Testis (tissue), 3 donors: ENCODE results near the gene GRM7. TPM values are rescaled to one million over a fixed set of nuclear protein-coding genes. Genes with fewer than 3 reads are reported as not detected.

Experiments used
- DNase-seq: peaks from one replicate; pipeline ENCODE4 v3.0.0-alpha.2; 2019
- H3K27ac ChIP-seq, 2 donors: fragments of 200-600 bp; sonication (generic); one replicate each; pipeline ENCODE4 v1.5.1; 2019
- H3K27me3 ChIP-seq: fragments of 200-600 bp; sonication (generic); one replicate; pipeline ENCODE4 v1.5.1; 2019
- H3K36me3 ChIP-seq: fragments of 200-600 bp; sonication (generic); one replicate; pipeline ENCODE4 v1.5.1; 2017; ENCODE audit warnings: low read depth; ENCODE audit errors: missing control alignments
- H3K4me1 ChIP-seq: fragments of 200-600 bp; sonication (generic); one replicate; pipeline ENCODE4 v1.5.1; 2019
- H3K4me3 ChIP-seq, 2 donors: fragments of 200-600 bp; sonication (generic); one replicate each; pipeline ENCODE4 v1.5.1; 2017 to 2019
- H3K9me3 ChIP-seq: fragments of 200-600 bp; sonication (generic); one replicate; pipeline ENCODE4 v1.5.1; 2017
- CTCF ChIP-seq, 3 experiments: fragments of 450-650 bp in 2 of 3; fragments of 200-600 bp in 1 of 3; sonication (generic) in 1 of 3; IDR thresholded peaks; one replicate each; pipeline ENCODE4 v1.5.1; 2016 to 2019; ENCODE audit warnings: antibody characterized with exemption in 3 of 3, mild to moderate bottlenecking in 2 of 3, moderate library complexity in 1 of 3
- POLR2A ChIP-seq: fragments of 450-650 bp; IDR thresholded peaks from one replicate; pipeline ENCODE4 v1.6.1; 2017; ENCODE audit warnings: antibody characterized with exemption, mild to moderate bottlenecking, moderate library complexity
- WGBS, 2 donors: methylation state at CpG; one replicate each; pipeline ENCODE4 v1.1.5; 2018; 5-methylcytosine and 5-hydroxymethylcytosine counted together
- intact Hi-C: fragments of 100-400 bp; cut with DNase I; formaldehyde crosslinking; loops from one replicate; pipeline ENCODE4 v1.15.1; 2023; ENCODE audit warnings: low total_unique reads
- polyA plus RNA-seq: library from polyadenylated mRNA; stranded (reverse); fragments of 350-450 nt; fragmentation: Illumina TruSeq; extraction: RNeasy Lipid Tissue Mini Kit (QIAGEN cat#74804); gene quantifications from one replicate; pipeline ENCODE4 v1.2.3, GENCODE V29; 2014; ENCODE audit warnings: low read depth, low replicate concordance; ENCODE audit not compliant: insufficient read depth
- total RNA-seq, 2 donors: library from RNA; depleted of rRNA; stranded (reverse); fragments of >200 nt; gene quantifications; one replicate each; pipeline ENCODE4 v1.2.3, GENCODE V29; 2016

Gene GRM7
- total and polyA plus RNA-seq, 3 donors from 2014 or later = 2.0 to 3.2 (median 2.7) TPM

DNA sequence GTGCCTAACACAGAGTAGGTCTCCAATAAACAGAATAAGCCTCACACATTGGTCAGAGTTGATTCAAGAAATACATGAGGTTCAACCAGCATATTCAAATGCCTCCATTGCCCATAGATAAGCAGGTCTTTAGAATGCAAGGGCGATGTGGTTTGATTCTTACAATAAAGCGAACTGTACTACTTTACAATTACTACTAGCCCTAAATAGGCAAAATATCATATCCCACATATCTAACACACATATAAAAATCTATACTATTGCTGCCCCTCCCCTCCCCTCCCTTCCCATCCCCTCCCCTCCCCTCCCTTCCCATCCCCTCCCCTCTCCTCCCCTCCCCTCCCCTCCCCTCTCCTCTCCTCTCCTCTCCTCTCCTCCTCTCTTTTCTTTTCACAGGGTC is 6.7 kb upstream of the GRM7 start:
- Histone ChIP-seq H3K36me3 (no peaks in the 10 kb centered on the region), H3K4me3 (no peak overlapping the region), H3K27ac (no peak overlapping the region), H3K9me3 (no peaks in the 10 kb centered on the region), H3K27me3 (no peaks in the 10 kb centered on the region), H3K4me1 (no peaks in the 10 kb centered on the region)
- intact Hi-C loops = no loop called here
- 70 to 78% methylated on average over 2 of the region's 2 CpGs for WGBS, 2 donors
- no peak for DNase-seq
- TF ChIP-seq CTCF (IDR thresholded peaks at IDR 0.05) = no peak
- no peak for TF ChIP-seq POLR2A

DNA sequence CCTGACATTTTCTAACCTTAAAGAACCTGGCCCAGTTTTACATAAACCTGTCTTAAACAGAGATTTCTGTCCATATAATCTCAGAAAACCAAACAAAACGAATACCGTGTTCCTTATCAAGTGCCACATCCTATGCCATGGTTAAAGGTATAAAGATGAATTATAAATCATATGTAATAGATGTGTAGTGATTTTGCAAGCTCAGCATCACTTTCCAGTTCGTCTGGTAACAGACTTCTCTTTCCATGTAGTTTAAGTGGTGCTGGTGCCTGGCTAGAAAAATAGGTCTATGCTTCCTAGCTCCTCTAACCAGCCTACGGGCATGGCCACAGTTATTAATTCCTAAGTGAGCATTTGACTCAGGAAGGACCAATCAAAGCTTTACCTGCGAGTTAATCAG is 3.4 kb upstream of the GRM7 start:
- H3K4me3 ChIP-seq = no peak overlapping the region
- TF ChIP-seq CTCF (IDR thresholded peaks at IDR 0.05) (no peak), POLR2A (no peak)
- intact Hi-C loops = no loop called here
- no peaks in the 10 kb centered on the region for H3K36me3 ChIP-seq
- no peak overlapping the region for H3K27ac ChIP-seq
- H3K9me3 ChIP-seq = no peaks in the 10 kb centered on the region
- no peak for DNase-seq
- H3K4me1 ChIP-seq = peaks cover 8% of the 10 kb centered on the region
- 77 to 82% methylated on average over 5 of the region's 5 CpGs for WGBS, 2 donors
- H3K27me3 ChIP-seq = no peaks in the 10 kb centered on the region

DNA sequence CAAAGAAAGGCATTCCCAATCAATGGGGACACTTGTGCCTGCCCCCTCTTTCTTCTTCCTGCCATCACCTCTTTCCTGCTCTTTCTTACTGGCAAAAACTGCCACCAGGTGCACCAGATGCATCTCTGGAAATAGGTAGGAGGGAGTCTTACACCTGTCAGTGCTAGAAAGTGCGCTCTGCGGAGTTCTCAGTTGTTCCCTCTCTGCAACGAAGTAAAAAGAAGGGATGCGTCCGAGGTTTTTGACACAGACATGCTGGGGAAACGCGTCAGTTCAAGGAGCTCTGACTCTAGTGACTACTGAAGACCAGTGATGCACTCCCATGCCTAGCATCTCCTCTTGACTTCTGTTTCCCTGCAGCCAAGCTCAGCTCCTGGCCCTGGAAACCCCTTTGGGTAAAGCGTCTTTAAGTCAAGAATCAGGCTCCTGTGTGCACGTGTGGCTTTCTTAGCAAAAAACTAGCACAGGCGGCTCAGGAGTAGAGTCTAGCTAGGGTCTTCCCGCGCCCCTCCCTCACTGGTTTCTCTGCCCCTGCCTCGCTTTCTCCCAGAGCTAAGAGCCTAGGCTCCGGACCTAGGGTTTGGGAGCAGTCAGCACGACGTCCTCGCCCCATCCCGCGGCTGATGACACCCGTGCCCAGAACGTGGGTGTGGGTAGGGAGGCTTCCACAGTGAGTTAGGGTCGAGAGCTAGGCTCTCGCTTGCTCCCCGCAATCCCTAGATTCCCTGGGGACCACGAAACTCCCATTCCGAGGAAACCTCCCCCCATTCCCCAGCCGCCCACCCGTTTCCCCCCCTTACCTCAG is 564 bp upstream of the GRM7 start:
- DNase-seq = no peak
- 9 to 27% methylated on average over 14 to 28 of the region's 28 CpGs for WGBS, 2 donors
- TF ChIP-seq CTCF (IDR thresholded peaks at IDR 0.05) (no peak), POLR2A (no peak)
- intact Hi-C loops = no loop called here
- Histone ChIP-seq H3K9me3 (no peaks in the 10 kb centered on the region), H3K4me1 (peaks cover 8% of the 10 kb centered on the region), H3K27ac (no peak overlapping the region), H3K27me3 (no peaks in the 10 kb centered on the region), H3K36me3 (no peaks in the 10 kb centered on the region), H3K4me3 (peak overlapping the region in 1 of 2 donors; percentile 56)

DNA sequence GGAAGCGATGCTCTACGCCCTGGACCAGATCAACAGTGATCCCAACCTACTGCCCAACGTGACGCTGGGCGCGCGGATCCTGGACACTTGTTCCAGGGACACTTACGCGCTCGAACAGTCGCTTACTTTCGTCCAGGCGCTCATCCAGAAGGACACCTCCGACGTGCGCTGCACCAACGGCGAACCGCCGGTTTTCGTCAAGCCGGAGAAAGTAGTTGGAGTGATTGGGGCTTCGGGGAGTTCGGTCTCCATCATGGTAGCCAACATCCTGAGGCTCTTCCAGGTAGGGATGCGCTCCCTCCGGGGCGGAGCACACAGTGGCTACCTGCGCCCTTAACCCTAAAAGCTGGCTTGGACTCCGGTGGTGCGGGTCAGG is 698 bp downstream of the GRM7 start:
- no peak for TF ChIP-seq POLR2A
- no peak for TF ChIP-seq CTCF (IDR thresholded peaks at IDR 0.05)
- no peaks in the 10 kb centered on the region for H3K36me3 ChIP-seq
- no peaks in the 10 kb centered on the region for H3K9me3 ChIP-seq
- H3K4me3 ChIP-seq = peak overlapping the region in 1 of 2 donors; percentile 56
- intact Hi-C loops = no loop called here
- no peak for DNase-seq
- peaks cover 8% of the 10 kb centered on the region for H3K4me1 ChIP-seq
- no peak overlapping the region for H3K27ac ChIP-seq
- H3K27me3 ChIP-seq = no peaks in the 10 kb centered on the region
- WGBS, 2 donors = 4 to 20% methylated on average over 9 to 30 of the region's 30 CpGs
